KMS-11 (cell line): ENCODE results near the gene EMC8.

Source experiments
- H2AFZ ChIP-seq: fragments of 200-600 bp; sonication (generic); 2 replicates; pipeline ENCODE4 v1.6.1; 2016; ENCODE audit warnings: antibody characterized with exemption, mixed run types, low read depth
- H3K27ac ChIP-seq: fragments of 200-600 bp; sonication (generic); 2 replicates; pipeline ENCODE4 v1.6.1; 2016; ENCODE audit warnings: mild to moderate bottlenecking, mixed run types
- H3K27me3 ChIP-seq: fragments of 200-600 bp; sonication (generic); 2 replicates; pipeline ENCODE4 v1.6.1; 2017; ENCODE audit warnings: mild to moderate bottlenecking, low read depth, mixed run types, moderate library complexity; ENCODE audit not compliant: insufficient read depth
- H3K36me3 ChIP-seq: fragments of 200-600 bp; sonication (generic); 2 replicates; pipeline ENCODE4 v1.6.1; 2017; ENCODE audit warnings: mild to moderate bottlenecking, mixed run types; ENCODE audit not compliant: insufficient read depth
- H3K4me1 ChIP-seq: fragments of 200-600 bp; sonication (generic); 2 replicates; pipeline ENCODE4 v1.6.1; 2016; ENCODE audit warnings: mild to moderate bottlenecking, low read depth, mixed run types; ENCODE audit not compliant: poor library complexity, severe bottlenecking
- H3K4me2 ChIP-seq: fragments of 200-600 bp; sonication (generic); 2 replicates; pipeline ENCODE4 v1.7.0; 2016; ENCODE audit warnings: mild to moderate bottlenecking, mixed run types
- H3K4me3 ChIP-seq: fragments of 200-600 bp; sonication (generic); IDR thresholded peaks from 2 replicates; pipeline ENCODE4 v1.6.1; 2017; ENCODE audit warnings: low read depth, low read length, mixed read lengths; ENCODE audit not compliant: insufficient read depth
- H3K79me2 ChIP-seq: fragments of 200-600 bp; sonication (generic); 2 replicates; pipeline ENCODE4 v1.6.1; 2016; ENCODE audit warnings: low read depth, mixed run types; ENCODE audit not compliant: insufficient read depth
- H3K9ac ChIP-seq: fragments of 200-600 bp; sonication (generic); 2 replicates; pipeline ENCODE4 v1.6.1; 2016; ENCODE audit warnings: mild to moderate bottlenecking, mixed run types
- H4K20me1 ChIP-seq: fragments of 200-600 bp; sonication (generic); 2 replicates; pipeline ENCODE4 v1.6.1; 2016; ENCODE audit warnings: mild to moderate bottlenecking, mixed run types; ENCODE audit not compliant: insufficient read depth
- TF ChIP-seq, protein P1 (sequence below): fragments of 200-600 bp; sonication (generic); conservative IDR thresholded peaks from 2 replicates; pipeline ENCODE4 v1.6.1; 2017; ENCODE audit warnings: low read depth, mild to moderate bottlenecking, antibody characterized with exemption, low read length, moderate library complexity, mixed read lengths

The EMC8 gene

DNA sequence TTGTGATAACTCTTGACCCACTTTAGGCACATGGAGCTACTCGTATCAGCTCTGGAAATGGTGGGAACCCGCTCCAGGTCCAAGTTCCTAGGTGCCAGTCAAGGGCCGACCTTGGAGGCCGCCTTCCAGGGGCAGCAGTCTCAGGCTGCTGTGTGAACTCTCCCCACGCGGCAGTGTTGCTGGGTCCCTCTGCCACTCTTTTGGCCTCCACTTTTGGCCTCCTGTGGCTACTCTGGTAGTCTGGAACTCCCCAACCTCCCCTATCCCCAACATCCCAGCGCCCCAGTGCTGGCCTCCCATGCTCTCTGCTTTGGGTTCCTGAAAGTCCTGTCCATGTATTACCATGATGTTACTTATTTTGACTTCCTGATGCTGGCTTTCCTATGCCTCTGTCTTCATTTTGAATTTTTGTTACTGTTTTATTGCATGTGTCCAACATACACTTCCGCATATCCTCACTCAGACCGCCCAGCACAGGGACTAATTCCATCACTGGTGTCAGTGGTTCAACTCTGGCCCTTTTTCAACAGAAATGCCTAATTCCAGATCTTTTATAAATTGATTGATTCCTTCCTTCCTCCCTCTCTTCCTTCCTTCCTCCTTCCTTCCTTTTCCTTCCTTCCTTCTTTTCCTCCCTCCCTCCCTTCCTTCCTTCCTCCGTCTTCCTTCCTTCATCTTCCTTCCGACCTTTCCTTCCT is 44.3 kb upstream of the EMC8 start:
- peaks cover 44% of the 10 kb centered on the region for H3K27me3 ChIP-seq
- no peaks in the 10 kb centered on the region for H4K20me1 ChIP-seq
- H3K79me2 ChIP-seq = no peaks in the 10 kb centered on the region
- H3K36me3 ChIP-seq = no peaks in the 10 kb centered on the region
- TF ChIP-seq, protein P1, sequence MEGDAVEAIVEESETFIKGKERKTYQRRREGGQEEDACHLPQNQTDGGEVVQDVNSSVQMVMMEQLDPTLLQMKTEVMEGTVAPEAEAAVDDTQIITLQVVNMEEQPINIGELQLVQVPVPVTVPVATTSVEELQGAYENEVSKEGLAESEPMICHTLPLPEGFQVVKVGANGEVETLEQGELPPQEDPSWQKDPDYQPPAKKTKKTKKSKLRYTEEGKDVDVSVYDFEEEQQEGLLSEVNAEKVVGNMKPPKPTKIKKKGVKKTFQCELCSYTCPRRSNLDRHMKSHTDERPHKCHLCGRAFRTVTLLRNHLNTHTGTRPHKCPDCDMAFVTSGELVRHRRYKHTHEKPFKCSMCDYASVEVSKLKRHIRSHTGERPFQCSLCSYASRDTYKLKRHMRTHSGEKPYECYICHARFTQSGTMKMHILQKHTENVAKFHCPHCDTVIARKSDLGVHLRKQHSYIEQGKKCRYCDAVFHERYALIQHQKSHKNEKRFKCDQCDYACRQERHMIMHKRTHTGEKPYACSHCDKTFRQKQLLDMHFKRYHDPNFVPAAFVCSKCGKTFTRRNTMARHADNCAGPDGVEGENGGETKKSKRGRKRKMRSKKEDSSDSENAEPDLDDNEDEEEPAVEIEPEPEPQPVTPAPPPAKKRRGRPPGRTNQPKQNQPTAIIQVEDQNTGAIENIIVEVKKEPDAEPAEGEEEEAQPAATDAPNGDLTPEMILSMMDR = no peak
- H2AFZ ChIP-seq = no peak overlapping the region
- H3K4me3 ChIP-seq = no peak overlapping the region
- H3K27ac ChIP-seq = no peak overlapping the region
- H3K9ac ChIP-seq = no peak overlapping the region
- H3K4me2 ChIP-seq = no peak overlapping the region
- H3K4me1 ChIP-seq = no peaks in the 10 kb centered on the region

GRCh38 chr16:85842848-85843247 is 43.5 kb upstream of the EMC8 start:
- no peak overlapping the region for H3K9ac ChIP-seq
- H2AFZ ChIP-seq = no peak overlapping the region
- TF ChIP-seq, protein P1 = no peak
- H3K4me3 ChIP-seq = no peak overlapping the region
- no peaks in the 10 kb centered on the region for H3K79me2 ChIP-seq
- H3K4me2 ChIP-seq = no peak overlapping the region
- H4K20me1 ChIP-seq = no peaks in the 10 kb centered on the region
- H3K4me1 ChIP-seq = no peaks in the 10 kb centered on the region
- H3K36me3 ChIP-seq = no peaks in the 10 kb centered on the region
- H3K27me3 ChIP-seq = peaks cover 43% of the 10 kb centered on the region
- H3K27ac ChIP-seq = no peak overlapping the region

DNA sequence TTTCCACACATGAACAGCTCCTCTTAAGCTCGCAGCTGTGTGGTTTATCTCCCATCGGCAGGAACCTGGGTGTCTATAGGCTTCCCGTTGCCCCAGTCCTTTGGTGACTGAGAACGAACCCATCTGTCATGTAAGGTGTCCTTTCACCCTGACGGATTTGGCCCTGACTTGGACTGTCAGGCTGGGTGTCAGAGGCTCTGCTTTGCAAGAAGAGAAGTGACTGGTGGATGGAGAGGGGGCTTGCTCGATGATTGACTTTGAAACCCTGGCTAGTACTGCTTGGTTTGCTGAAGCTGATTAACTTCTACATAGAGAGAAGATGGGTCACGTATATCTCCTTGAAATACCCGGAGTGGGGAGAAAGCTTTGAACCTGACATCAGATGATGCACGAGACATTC is 43.1 kb upstream of the EMC8 start:
- Histone ChIP-seq H3K9ac (no peak overlapping the region), H3K27ac (no peak overlapping the region), H3K4me1 (no peaks in the 10 kb centered on the region), H3K4me3 (no peak overlapping the region), H2AFZ (no peak overlapping the region), H3K79me2 (no peaks in the 10 kb centered on the region), H4K20me1 (no peaks in the 10 kb centered on the region), H3K4me2 (no peak overlapping the region), H3K27me3 (peaks cover 43% of the 10 kb centered on the region), H3K36me3 (no peaks in the 10 kb centered on the region)
- TF ChIP-seq, protein P1 = no peak

GRCh38 chr16:85840801-85841200 is 41.5 kb upstream of the EMC8 start:
- Histone ChIP-seq H3K4me3 (no peak overlapping the region), H2AFZ (no peak overlapping the region), H3K4me1 (no peaks in the 10 kb centered on the region), H3K27me3 (peaks cover 51% of the 10 kb centered on the region), H3K27ac (no peak overlapping the region), H3K9ac (no peak overlapping the region), H3K79me2 (no peaks in the 10 kb centered on the region), H4K20me1 (no peaks in the 10 kb centered on the region), H3K36me3 (no peaks in the 10 kb centered on the region), H3K4me2 (no peak overlapping the region)
- TF ChIP-seq, protein P1 = no peak
